Measurements from ENCODE around the gene MGAT4D. TPM values are rescaled to one million over a fixed set of nuclear protein-coding genes. Genes with fewer than 3 reads are reported as not detected.

The MGAT4D gene
- not detected for total RNA-seq

GRCh38 chr4:140497747-140498636 lies at the start of gene MGAT4D:
Gene MGAT4D (minus strand): TSS chr4:140498293. CDS start chr4:140498222, 71 bp downstream.
- Histone ChIP-seq H3K4me1 (peaks cover 0 to 9% (median 3%) of the 10 kb centered on the region in 3 donors), H3K4me3 (peak within 1 kb of the TSS in 1 of 2 donors; percentile 40), H3K9me3 (no peaks in the 10 kb centered on the region), H3K27me3 (peaks cover 55% of the 10 kb centered on the region), H3K36me3 (no peaks in the 10 kb centered on the region), H3K27ac (no peak within 1 kb of the TSS)
- no peak for ATAC-seq
- TF ChIP-seq POLR2AphosphoS5 (IDR thresholded peaks at IDR 0.05) = no peak
- no peak for TF ChIP-seq POLR2A (IDR thresholded peaks at IDR 0.05)
- TF ChIP-seq CTCF (IDR thresholded peaks at IDR 0.05) = no peak
- no peak for TF ChIP-seq EP300 (IDR thresholded peaks at IDR 0.05)
- WGBS, 2 donors (ENCODE audit: low coverage in 1 of 2) = 15 to 24% methylated on average over 5 to 31 of the region's 68 CpGs

GRCh38 chr4:140533951-140534480 lies 35.9 kb upstream of the MGAT4D start:
- H3K36me3 ChIP-seq = peaks cover 0 to 62% of the 10 kb centered on the region in 2 donors
- ATAC-seq = no peak
- 77 to 81% methylated on average over 4 of the region's 4 CpGs for WGBS, 2 donors (ENCODE audit: low coverage in 1 of 2)
- TF ChIP-seq EP300 (IDR thresholded peaks at IDR 0.05) (no peak), POLR2A (IDR thresholded peaks at IDR 0.05) (no peak), CTCF (IDR thresholded peaks at IDR 0.05) (no peak), POLR2AphosphoS5 (IDR thresholded peaks at IDR 0.05) (no peak)
- no peaks in the 10 kb centered on the region for H3K4me1 ChIP-seq
- H3K4me3 ChIP-seq = no peak overlapping the region
- no peaks in the 10 kb centered on the region for H3K9me3 ChIP-seq
- H3K27ac ChIP-seq = no peak overlapping the region
- H3K27me3 ChIP-seq = no peaks in the 10 kb centered on the region

GRCh38 chr4:140529434-140529833 lies 31.3 kb upstream of the MGAT4D start:
- Histone ChIP-seq H3K9me3 (no peaks in the 10 kb centered on the region), H3K36me3 (peaks cover 0 to 38% of the 10 kb centered on the region in 2 donors), H3K4me1 (peaks cover 0 to 13% (median 3%) of the 10 kb centered on the region in 3 donors), H3K4me3 (no peak overlapping the region), H3K27ac (no peak overlapping the region), H3K27me3 (no peaks in the 10 kb centered on the region)
- no peak for ATAC-seq
- WGBS, 2 donors (ENCODE audit: low coverage in 1 of 2) = 88 to 92% methylated on average over 1 of the region's 1 CpG
- TF ChIP-seq POLR2A (IDR thresholded peaks at IDR 0.05) (no peak), POLR2AphosphoS5 (IDR thresholded peaks at IDR 0.05) (no peak), CTCF (IDR thresholded peaks at IDR 0.05) (no peak), EP300 (IDR thresholded peaks at IDR 0.05) (no peak)

- Histone ChIP-seq H3K9me3 (no peaks in the 10 kb centered on the region), H3K27ac (peak within 1 kb of the TSS; percentile 12 to 95 (median 88)), H3K4me1 (peaks cover 0 to 19% (median 3%) of the 10 kb centered on the region in 3 donors), H3K27me3 (no peaks in the 10 kb centered on the region), H3K4me3 (peak within 1 kb of the TSS; percentile 50 to 74), H3K36me3 (peaks cover 0 to 14% of the 10 kb centered on the region in 2 donors)
- WGBS, 2 donors (ENCODE audit: low coverage in 1 of 2) = 0 to 2% methylated on average over 6 to 11 of the region's 77 CpGs
- TF ChIP-seq POLR2A (IDR thresholded peaks at IDR 0.05) = peak in 1 of 2 donors; percentile 40
- TF ChIP-seq CTCF (IDR thresholded peaks at IDR 0.05) = peak; percentile 76 to 93 (median 87)
- no peak for TF ChIP-seq EP300 (IDR thresholded peaks at IDR 0.05)
- peak; percentile 64 for TF ChIP-seq POLR2AphosphoS5 (IDR thresholded peaks at IDR 0.05)
- ATAC-seq = peak; percentile 100
These were observed 26.0 kb upstream of the MGAT4D start, which contains the start of gene ELMOD2 for GRCh38 chr4:140523857-140524742. Gene ELMOD2 (plus strand): TSS chr4:140524168. CDS start chr4:140525429, 1,261 bp downstream.

Data from gastroesophageal sphincter (tissue), 4 donors.